Transverse colon (tissue), 4 donors: ENCODE measurements around the gene RBM20. TPM values are rescaled to one million over a fixed set of nuclear protein-coding genes. Genes with fewer than 3 reads are reported as not detected.

ENCODE experiments used
- DNase-seq: peaks from one replicate; pipeline ENCODE4 v3.0.0-alpha.2; 2019
- H3K27ac ChIP-seq, 4 donors: fragments of 200-600 bp; sonication (generic); 2 replicates each; pipeline ENCODE4 v1.5.1; 2016 to 2018; ENCODE audit warnings: inconsistent platforms in 4 of 4
- H3K27me3 ChIP-seq: fragments of 200-600 bp; sonication (generic); 2 replicates; pipeline ENCODE4 v1.5.1; 2017; ENCODE audit warnings: inconsistent platforms
- H3K36me3 ChIP-seq, 4 donors: fragments of 200-600 bp; sonication (generic); 2 replicates each; pipeline ENCODE4 v1.5.1; 2017 to 2019; ENCODE audit warnings: inconsistent platforms in 4 of 4
- H3K4me1 ChIP-seq, 4 donors: fragments of 200-600 bp; sonication (generic); 2 replicates each; pipeline ENCODE4 v1.5.1; 2017 to 2020; ENCODE audit warnings: inconsistent platforms in 4 of 4
- H3K4me3 ChIP-seq, 4 donors: fragments of 200-600 bp; sonication (generic); 1 replicate in 1 of 4; 2 replicates in 3 of 4; pipeline versions ENCODE4 v1.5.1 to v1.6.1; 2017 to 2019; ENCODE audit warnings: inconsistent platforms in 4 of 4
- H3K9me3 ChIP-seq, 2 donors: fragments of 200-600 bp; sonication (generic); 2 replicates each; pipeline ENCODE4 v1.5.1; 2017 to 2019; ENCODE audit warnings: inconsistent platforms in 2 of 2
- EP300 ChIP-seq: sonication (generic); formaldehyde crosslinking; IDR thresholded peaks from one replicate; pipeline ENCODE4 v1.6.1; 2017; ENCODE audit warnings: antibody characterized with exemption, low read depth
- POLR2A ChIP-seq: fragments of 450-650 bp; IDR thresholded peaks from one replicate; pipeline ENCODE4 v1.6.1; 2016; ENCODE audit warnings: antibody characterized with exemption, mild to moderate bottlenecking, moderate library complexity
- POLR2AphosphoS5 ChIP-seq, 3 donors: sonication (generic); formaldehyde crosslinking; IDR thresholded peaks; one replicate each; pipeline ENCODE4 v1.6.1; 2016; ENCODE audit warnings: antibody characterized with exemption in 3 of 3
- WGBS, 2 donors: methylation state at CpG; one replicate each; pipeline ENCODE4 v1.1.5; 2018; ENCODE audit warnings: low coverage in 1 of 2; 5-methylcytosine and 5-hydroxymethylcytosine counted together
- in situ Hi-C, 4 donors: fragments of 200-750 bp; cut with MboI; loops; one replicate each; pipeline versions ENCODE4 v1.15.0 to v1.15.1; 2017; ENCODE audit warnings: low sequenced_read_pairs in 3 of 4, low pct_ligation_motif_present in 1 of 4, low pct_unique_long_range_greater_than_20kb in 1 of 4
- intact Hi-C: fragments of 100-400 bp; cut with DNase I; formaldehyde crosslinking; loops from one replicate; pipeline ENCODE4 v1.15.1; 2023; ENCODE audit warnings: low total_unique reads
- total RNA-seq, 4 donors: library from RNA; depleted of rRNA; stranded (reverse); fragments of >200 nt; gene quantifications; one replicate each; pipeline ENCODE4 v1.1.0, GENCODE V29; 2016
- TF ChIP-seq, protein P1 (sequence below), 5 experiments: fragments of 200-600 bp in 3 of 5; fragments of 450-650 bp in 2 of 5; sonication (generic) in 3 of 5; IDR thresholded peaks; 1 replicate in 2 of 5; 2 replicates in 3 of 5; pipeline ENCODE4 v1.5.1; 2016 to 2017; ENCODE audit warnings: antibody characterized with exemption in 5 of 5, inconsistent platforms in 3 of 5, mild to moderate bottlenecking in 2 of 5, moderate library complexity in 1 of 5

Gene RBM20
- total RNA-seq, 4 donors from 2014 or later = 1.2 to 10.5 (median 2.9) TPM

GRCh38 chr10:110791541-110792073, 147.5 kb downstream of the RBM20 start:
- H3K27ac ChIP-seq = peak overlapping the region; percentile 5 to 59 (median 56)
- TF ChIP-seq POLR2A (no peak), POLR2AphosphoS5 (IDR thresholded peaks at IDR 0.05) (no peak), EP300 (no peak)
- TF ChIP-seq, protein P1, sequence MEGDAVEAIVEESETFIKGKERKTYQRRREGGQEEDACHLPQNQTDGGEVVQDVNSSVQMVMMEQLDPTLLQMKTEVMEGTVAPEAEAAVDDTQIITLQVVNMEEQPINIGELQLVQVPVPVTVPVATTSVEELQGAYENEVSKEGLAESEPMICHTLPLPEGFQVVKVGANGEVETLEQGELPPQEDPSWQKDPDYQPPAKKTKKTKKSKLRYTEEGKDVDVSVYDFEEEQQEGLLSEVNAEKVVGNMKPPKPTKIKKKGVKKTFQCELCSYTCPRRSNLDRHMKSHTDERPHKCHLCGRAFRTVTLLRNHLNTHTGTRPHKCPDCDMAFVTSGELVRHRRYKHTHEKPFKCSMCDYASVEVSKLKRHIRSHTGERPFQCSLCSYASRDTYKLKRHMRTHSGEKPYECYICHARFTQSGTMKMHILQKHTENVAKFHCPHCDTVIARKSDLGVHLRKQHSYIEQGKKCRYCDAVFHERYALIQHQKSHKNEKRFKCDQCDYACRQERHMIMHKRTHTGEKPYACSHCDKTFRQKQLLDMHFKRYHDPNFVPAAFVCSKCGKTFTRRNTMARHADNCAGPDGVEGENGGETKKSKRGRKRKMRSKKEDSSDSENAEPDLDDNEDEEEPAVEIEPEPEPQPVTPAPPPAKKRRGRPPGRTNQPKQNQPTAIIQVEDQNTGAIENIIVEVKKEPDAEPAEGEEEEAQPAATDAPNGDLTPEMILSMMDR (IDR thresholded peaks at IDR 0.05) = no peak
- H3K9me3 ChIP-seq = no peaks in the 10 kb centered on the region
- peaks cover 9 to 43% (median 13%) of the 10 kb centered on the region in 4 donors for H3K4me1 ChIP-seq
- in situ Hi-C loops = loop anchor here in 1 of 4 donors (25.0 kb wide), 1 partner anchor 96 kb away; no protein-coding TSS in a partner anchor
- H3K36me3 ChIP-seq = no peaks in the 10 kb centered on the region
- no peak for DNase-seq
- no peaks in the 10 kb centered on the region for H3K27me3 ChIP-seq
- intact Hi-C loops = no loop called here
- no peak overlapping the region for H3K4me3 ChIP-seq
- WGBS, 2 donors = 55 to 72% methylated on average over 3 to 4 of the region's 4 CpGs

- Histone ChIP-seq H3K36me3 (no peaks in the 10 kb centered on the region), H3K4me1 (peaks cover 9 to 43% (median 13%) of the 10 kb centered on the region in 4 donors), H3K27me3 (no peaks in the 10 kb centered on the region), H3K27ac (peak overlapping the region; percentile 22 to 59 (median 56)), H3K4me3 (no peak overlapping the region), H3K9me3 (no peaks in the 10 kb centered on the region)
- in situ Hi-C loops = loop anchor here in 1 of 4 donors (25.0 kb wide), 1 partner anchor 95 kb away; no protein-coding TSS in a partner anchor
- TF ChIP-seq, protein P1 (IDR thresholded peaks at IDR 0.05) = no peak
- TF ChIP-seq POLR2A (no peak), POLR2AphosphoS5 (IDR thresholded peaks at IDR 0.05) (no peak), EP300 (no peak)
- intact Hi-C loops = no loop called here
- 66 to 68% methylated on average over 3 of the region's 3 CpGs for WGBS, 2 donors
- DNase-seq = no peak
These were observed 148.5 kb downstream of the RBM20 start for GRCh38 chr10:110792476-110793125.

GRCh38 chr10:110793128-110793812, 149.1 kb downstream of the RBM20 start:
- DNase-seq = no peak
- 66 to 77% methylated on average over 3 to 9 of the region's 9 CpGs for WGBS, 2 donors
- peak overlapping the region; percentile 22 to 59 (median 56) for H3K27ac ChIP-seq
- intact Hi-C loops (no loop called here), in situ Hi-C loops (loop anchor here in 1 of 4 donors (25.0 kb wide), 1 partner anchor 94 kb away; no protein-coding TSS in a partner anchor)
- no peak for TF ChIP-seq POLR2AphosphoS5 (IDR thresholded peaks at IDR 0.05)
- TF ChIP-seq, protein P1 (IDR thresholded peaks at IDR 0.05) = no peak
- TF ChIP-seq EP300 = no peak
- no peak for TF ChIP-seq POLR2A
- H3K4me3 ChIP-seq = no peak overlapping the region
- H3K36me3 ChIP-seq = no peaks in the 10 kb centered on the region
- no peaks in the 10 kb centered on the region for H3K27me3 ChIP-seq
- peaks cover 9 to 43% (median 13%) of the 10 kb centered on the region in 4 donors for H3K4me1 ChIP-seq
- H3K9me3 ChIP-seq = no peaks in the 10 kb centered on the region

- Histone ChIP-seq H3K27ac (peak overlapping the region; percentile 26 to 59 (median 56)), H3K36me3 (no peaks in the 10 kb centered on the region), H3K4me1 (peaks cover 9 to 43% (median 13%) of the 10 kb centered on the region in 4 donors), H3K4me3 (no peak overlapping the region), H3K9me3 (no peaks in the 10 kb centered on the region), H3K27me3 (no peaks in the 10 kb centered on the region)
- in situ Hi-C loops = loop anchor here in 1 of 4 donors (25.0 kb wide), 1 partner anchor 93 kb away; no protein-coding TSS in a partner anchor
- TF ChIP-seq, protein P1 (IDR thresholded peaks at IDR 0.05) = no peak
- TF ChIP-seq POLR2A (no peak), POLR2AphosphoS5 (IDR thresholded peaks at IDR 0.05) (peak in 1 of 3 donors; percentile 14), EP300 (peak; percentile 73)
- WGBS, 2 donors = 89 to 91% methylated on average over 3 to 6 of the region's 6 CpGs
- DNase-seq = no peak
- intact Hi-C loops = no loop called here
These were observed 149.8 kb downstream of the RBM20 start for GRCh38 chr10:110793886-110794285.
